Mesendoderm (in vitro differentiated cells): ENCODE measurements around the gene ARFGAP1.
"Not testable (repeated sequence)": the region's sequence is repeated elsewhere in the genome, so short reads cannot be mapped to it uniquely, and the experiment has no call there.

ENCODE experiments used
- DNase-seq: peaks from one replicate; pipeline ENCODE4 v3.0.0; 2013
- H2AK5ac ChIP-seq: 2 replicates; pipeline ENCODE4 v1.6.1; 2013; ENCODE audit warnings: low read length, inconsistent platforms
- H2BK120ac ChIP-seq: 2 replicates; pipeline ENCODE4 v1.6.1; 2013; ENCODE audit warnings: low read depth, mild to moderate bottlenecking, low read length, moderate library complexity, mixed read lengths
- H2BK15ac ChIP-seq: replicated peaks from 2 replicates; pipeline ENCODE4 v1.6.1; 2013; ENCODE audit warnings: low read depth, mild to moderate bottlenecking, moderate library complexity
- H2BK5ac ChIP-seq: 2 replicates; pipeline ENCODE4 v1.6.1; 2013; ENCODE audit warnings: low read length, inconsistent platforms
- H3K18ac ChIP-seq: 2 replicates; pipeline ENCODE4 v1.6.1; 2013; ENCODE audit warnings: mild to moderate bottlenecking, low read length, mixed read lengths
- H3K23ac ChIP-seq: one replicate; pipeline ENCODE4 v1.6.1; 2013; ENCODE audit warnings: low read length
- H3K27ac ChIP-seq: 2 replicates; pipeline ENCODE4 v1.5.1; 2013; ENCODE audit warnings: low read depth, mild to moderate bottlenecking, inconsistent platforms, low read length, moderate library complexity
- H3K27me3 ChIP-seq: 2 replicates; pipeline ENCODE4 v1.6.1; 2013; ENCODE audit warnings: low read length, control low read depth, mild to moderate bottlenecking, inconsistent platforms; ENCODE audit not compliant: insufficient read depth, poor library complexity
- H3K36me3 ChIP-seq: 2 replicates; pipeline ENCODE4 v1.6.1; 2013; ENCODE audit warnings: low read length, inconsistent platforms; ENCODE audit not compliant: control insufficient read depth, insufficient read depth
- H3K4ac ChIP-seq: one replicate; pipeline ENCODE4 v1.6.1; 2013; ENCODE audit warnings: low read depth, mild to moderate bottlenecking, low read length, moderate library complexity
- H3K4me1 ChIP-seq: 2 replicates; pipeline ENCODE4 v1.6.1; 2013; ENCODE audit warnings: low read depth, low read length, inconsistent platforms; ENCODE audit not compliant: control insufficient read depth
- H3K4me2 ChIP-seq: 2 replicates; pipeline ENCODE4 v1.6.1; 2013; ENCODE audit warnings: low read length
- H3K4me3 ChIP-seq: 2 replicates; pipeline ENCODE4 v1.5.1; 2013; ENCODE audit warnings: mild to moderate bottlenecking, low read length
- H3K56ac ChIP-seq: one replicate; pipeline ENCODE4 v1.6.1; 2013; ENCODE audit warnings: low read length
- H3K79me1 ChIP-seq: 2 replicates; pipeline ENCODE4 v1.6.1; 2013; ENCODE audit warnings: low read length, inconsistent platforms
- H3K79me2 ChIP-seq: 2 replicates; pipeline ENCODE4 v1.6.1; 2013; ENCODE audit warnings: mild to moderate bottlenecking, low read length; ENCODE audit not compliant: control insufficient read depth, insufficient read depth
- H3K9ac ChIP-seq: 2 replicates; pipeline ENCODE4 v1.6.1; 2013; ENCODE audit warnings: low read length, inconsistent platforms
- H4K5ac ChIP-seq: one replicate; pipeline ENCODE4 v1.6.1; 2013; ENCODE audit warnings: low read length
- H4K8ac ChIP-seq: one replicate; pipeline ENCODE4 v1.6.1; 2013; ENCODE audit warnings: low read depth, mild to moderate bottlenecking, control low read depth, low read length, moderate library complexity
- WGBS: extraction: QIAGEN DNeasy Blood & Tissue Kit; methylation state at CpG from one replicate; pipeline ENCODE4 v1.1.7; 2013; ENCODE audit warnings: low lambda C conversion rate, missing lambda C conversion rate; ENCODE audit not compliant: insufficient coverage; ENCODE audit errors: extremely low coverage; 5-methylcytosine and 5-hydroxymethylcytosine counted together

The ARFGAP1 gene

DNA sequence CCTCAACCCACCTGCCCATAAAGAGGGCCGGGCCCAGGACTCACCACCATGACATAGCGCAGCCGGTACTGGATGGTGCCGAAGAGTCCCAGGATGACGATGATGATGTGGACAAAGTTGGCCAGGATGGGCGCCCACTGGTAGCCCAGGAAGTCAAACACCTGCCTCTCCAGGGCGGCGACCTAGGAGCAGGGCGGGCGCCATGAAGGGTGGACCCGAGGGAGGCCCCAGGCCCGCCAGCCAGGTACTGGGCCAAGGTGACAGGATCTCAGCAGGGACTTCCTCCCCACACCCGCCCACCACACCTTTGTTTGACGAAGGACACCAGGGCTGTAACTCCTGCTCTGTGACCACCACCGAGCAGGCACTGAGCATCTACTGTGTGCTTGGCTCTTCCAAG, 22.7 kb upstream of the ARFGAP1 start:
- Histone ChIP-seq H3K56ac (no peak overlapping the region), H3K23ac (no peak overlapping the region), H4K8ac (no peak overlapping the region), H3K79me1 (no peaks in the 10 kb centered on the region), H3K9ac (no peak overlapping the region), H3K79me2 (no peaks in the 10 kb centered on the region), H2AK5ac (no peak overlapping the region), H2BK120ac (no peak overlapping the region), H2BK15ac (no peak overlapping the region), H3K4me2 (no peak overlapping the region), H3K18ac (no peak overlapping the region), H3K27ac (no peak overlapping the region), H3K27me3 (peaks cover 5% of the 10 kb centered on the region), H3K4me3 (no peak overlapping the region), H4K5ac (no peak overlapping the region), H3K36me3 (no peaks in the 10 kb centered on the region), H3K4me1 (no peaks in the 10 kb centered on the region), H3K4ac (no peak overlapping the region), H2BK5ac (no peak overlapping the region)
- WGBS = no CpG with 5 or more reads among the region's 15 CpGs
- DNase-seq = no peak

DNA sequence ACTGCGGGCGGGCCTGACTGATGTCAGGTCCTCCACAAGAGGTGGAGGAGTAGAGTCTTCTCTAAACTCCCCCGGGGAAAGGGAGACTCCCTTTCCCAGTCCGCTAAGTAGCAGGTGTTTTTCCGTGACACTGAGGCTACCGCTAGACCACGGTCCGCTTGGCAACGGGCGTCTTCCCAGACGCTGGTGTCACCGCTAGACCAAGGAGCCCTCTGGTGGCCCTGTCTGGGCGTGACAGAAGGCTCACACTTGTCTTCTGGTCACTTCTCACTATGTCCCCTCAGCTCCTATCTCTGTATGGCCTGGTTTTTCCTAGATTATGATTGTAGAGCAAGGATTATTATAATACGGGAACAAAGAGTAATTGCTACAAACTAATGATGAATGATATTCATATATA, 21.3 kb upstream of the ARFGAP1 start:
- not testable (repeated sequence) for H3K79me2 ChIP-seq, H4K5ac ChIP-seq, H3K27ac ChIP-seq, H4K8ac ChIP-seq, H3K56ac ChIP-seq, H2AK5ac ChIP-seq, DNase-seq, H3K18ac ChIP-seq, H3K79me1 ChIP-seq, H3K36me3 ChIP-seq, H3K23ac ChIP-seq, H3K4me2 ChIP-seq, H3K9ac ChIP-seq, H2BK120ac ChIP-seq, H3K4ac ChIP-seq, H3K27me3 ChIP-seq, H3K4me1 ChIP-seq, H3K4me3 ChIP-seq, H2BK15ac ChIP-seq, H2BK5ac ChIP-seq
- no CpG with 5 or more reads among the region's 14 CpGs for WGBS

DNA sequence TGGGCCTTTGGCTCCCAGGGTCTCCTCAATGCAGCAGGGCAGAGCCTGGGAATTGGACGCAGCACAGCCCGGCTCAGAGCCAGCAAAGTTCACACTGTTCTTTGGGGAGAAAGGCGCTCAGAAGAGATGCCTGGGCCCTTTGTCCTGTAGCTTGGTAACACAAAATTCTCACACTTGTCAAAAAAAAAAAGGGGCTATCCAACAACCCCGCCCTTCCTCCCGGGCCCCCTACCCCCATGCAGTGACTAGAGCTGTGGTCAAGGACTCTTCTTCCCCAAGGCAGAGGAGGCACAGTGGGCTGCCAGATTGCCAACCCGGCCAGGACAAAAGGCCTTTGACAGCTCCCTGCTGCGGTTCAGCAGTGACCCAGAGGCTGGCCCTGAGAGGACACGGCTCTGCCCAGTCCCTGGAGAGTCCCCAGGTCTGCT, 20.3 kb upstream of the ARFGAP1 start:
- no peak overlapping the region for H4K8ac ChIP-seq
- peaks cover 10% of the 10 kb centered on the region for H3K27me3 ChIP-seq
- no peak overlapping the region for H3K18ac ChIP-seq

DNA sequence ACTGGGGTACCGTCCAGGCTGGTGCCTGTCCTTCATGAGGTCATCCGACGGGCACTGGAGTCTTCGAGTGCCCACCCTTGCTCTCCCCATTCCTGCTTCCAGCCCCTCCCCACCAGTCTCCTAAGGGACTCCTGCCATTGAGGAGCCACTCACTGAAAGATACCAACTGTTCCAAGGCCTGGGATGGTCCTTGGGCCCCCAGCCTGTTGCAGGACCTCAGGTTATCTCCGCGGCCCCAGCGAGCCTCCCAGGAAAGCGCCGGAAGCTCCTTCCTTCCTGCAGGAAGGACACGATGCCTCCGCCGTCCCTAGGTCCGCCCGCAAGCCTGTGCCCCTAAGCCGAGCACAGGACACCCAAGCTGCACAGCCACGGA, 19.6 kb upstream of the ARFGAP1 start:
- H2BK120ac ChIP-seq = no peak overlapping the region
- H3K56ac ChIP-seq = no peak overlapping the region
- H4K8ac ChIP-seq = no peak overlapping the region
- no peak overlapping the region for H2BK15ac ChIP-seq
- H3K36me3 ChIP-seq = no peaks in the 10 kb centered on the region
- H3K79me1 ChIP-seq = no peaks in the 10 kb centered on the region
- no peak overlapping the region for H2BK5ac ChIP-seq
- no peak overlapping the region for H2AK5ac ChIP-seq
- H3K4me1 ChIP-seq = no peaks in the 10 kb centered on the region
- no peaks in the 10 kb centered on the region for H3K79me2 ChIP-seq
- no CpG with 5 or more reads among the region's 16 CpGs for WGBS
- peak overlapping the region; percentile 26 for H3K9ac ChIP-seq
- H3K18ac ChIP-seq = no peak overlapping the region
- peak overlapping the region; percentile 35 for H3K4me2 ChIP-seq
- no peak overlapping the region for H3K23ac ChIP-seq
- H3K4me3 ChIP-seq = no peak overlapping the region
- H3K27me3 ChIP-seq = peaks cover 10% of the 10 kb centered on the region
- DNase-seq = no peak
- H3K4ac ChIP-seq = no peak overlapping the region
- H3K27ac ChIP-seq = no peak overlapping the region
- no peak overlapping the region for H4K5ac ChIP-seq

More for the DNA sequence above, 20.3 kb upstream of the ARFGAP1 start:
- Histone ChIP-seq H3K79me1 (no peaks in the 10 kb centered on the region), H3K79me2 (no peaks in the 10 kb centered on the region), H2BK15ac (no peak overlapping the region), H2BK5ac (no peak overlapping the region), H4K5ac (no peak overlapping the region), H3K9ac (no peak overlapping the region), H3K4me1 (no peaks in the 10 kb centered on the region), H3K36me3 (no peaks in the 10 kb centered on the region), H3K4me3 (no peak overlapping the region), H3K56ac (no peak overlapping the region), H2BK120ac (no peak overlapping the region), H3K27ac (no peak overlapping the region), H3K4me2 (no peak overlapping the region), H3K23ac (no peak overlapping the region), H3K4ac (no peak overlapping the region), H2AK5ac (no peak overlapping the region)
- WGBS = no CpG with 5 or more reads among the region's 8 CpGs
- no peak for DNase-seq

DNA sequence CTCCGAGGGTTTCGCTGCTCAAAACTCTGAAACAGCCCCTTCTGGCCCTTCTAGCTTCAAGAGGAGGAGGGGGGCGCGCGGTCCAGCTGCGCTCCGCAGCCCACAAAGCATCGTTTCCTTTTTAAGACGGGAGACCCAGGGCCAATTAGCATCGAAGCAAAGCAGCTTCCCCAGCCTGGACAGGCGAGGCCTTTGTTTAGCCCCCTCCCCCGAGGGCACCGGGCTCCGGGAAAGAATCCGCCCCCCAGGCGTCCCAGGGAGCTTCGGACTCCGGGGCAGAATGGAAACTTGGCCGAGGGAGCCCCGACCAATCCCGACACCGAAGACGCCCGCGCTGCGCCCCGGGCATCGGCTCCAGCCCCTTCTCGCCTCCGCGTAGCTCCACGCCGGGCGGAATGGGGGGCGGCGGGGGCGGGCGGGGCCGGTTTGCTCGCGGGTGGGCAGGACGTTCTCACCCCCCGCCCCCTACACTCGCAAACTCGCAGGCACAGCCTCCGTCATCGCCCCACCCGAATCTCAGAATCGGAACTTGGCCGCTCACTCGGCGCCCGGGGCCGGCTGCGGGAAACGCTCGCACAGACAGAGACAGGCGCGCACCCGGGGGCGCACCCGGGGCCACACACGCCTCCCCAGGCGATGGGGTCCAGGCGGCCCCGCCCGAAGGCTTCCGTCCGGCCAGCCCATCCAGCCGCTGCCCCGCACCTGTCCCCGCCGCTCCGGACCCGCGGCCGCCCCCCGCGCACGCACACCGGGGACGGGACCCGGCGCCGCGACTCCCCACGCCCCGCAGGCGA, 19.0 kb upstream of the ARFGAP1 start:
- Histone ChIP-seq H3K18ac (no peak overlapping the region), H3K9ac (peak overlapping the region; percentile 26), H4K8ac (no peak overlapping the region), H3K4ac (no peak overlapping the region), H3K4me1 (no peaks in the 10 kb centered on the region), H2BK5ac (no peak overlapping the region), H2BK120ac (no peak overlapping the region), H3K4me3 (no peak overlapping the region), H3K27me3 (peaks cover 10% of the 10 kb centered on the region), H3K27ac (no peak overlapping the region), H3K56ac (peak overlapping the region; percentile 42), H2BK15ac (no peak overlapping the region), H3K4me2 (peak overlapping the region; percentile 35), H3K79me2 (no peaks in the 10 kb centered on the region), H3K23ac (no peak overlapping the region), H2AK5ac (no peak overlapping the region), H3K36me3 (no peaks in the 10 kb centered on the region), H4K5ac (no peak overlapping the region), H3K79me1 (no peaks in the 10 kb centered on the region)
- peak; percentile 72 for DNase-seq
- no CpG with 5 or more reads among the region's 89 CpGs for WGBS

DNA sequence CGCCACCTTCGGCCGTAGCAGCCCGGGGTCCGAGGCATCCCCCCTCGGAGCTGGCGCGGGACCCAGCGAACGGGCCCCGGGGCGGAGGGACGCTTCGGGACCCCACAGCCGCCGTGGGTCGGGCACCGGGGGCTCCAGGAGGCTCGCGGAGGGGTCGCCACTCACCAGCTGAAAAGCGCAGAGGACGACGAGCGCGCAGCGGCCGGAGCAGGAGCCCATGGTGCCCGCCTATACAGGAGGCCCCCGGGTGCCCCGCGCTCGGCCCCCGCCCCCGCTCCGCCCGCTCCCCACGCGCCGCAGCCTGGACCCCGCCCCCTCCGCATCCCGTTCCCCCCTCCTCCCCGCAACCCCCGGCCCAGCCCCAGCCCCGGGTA, 18.4 kb upstream of the ARFGAP1 start, which contains the start of gene NKAIN4:
Gene NKAIN4, minus strand, starts transcription at position 232 of the 374 bp plus-strand sequence. Its CDS starts 13 bp downstream, at position 219.
- Histone ChIP-seq H3K4me3 (no peak within 1 kb of the TSS), H2BK5ac (no peak within 1 kb of the TSS), H2AK5ac (no peak within 1 kb of the TSS), H2BK15ac (no peak within 1 kb of the TSS), H3K79me1 (no peaks in the 10 kb centered on the region), H3K56ac (peak within 1 kb of the TSS; percentile 42), H4K8ac (no peak within 1 kb of the TSS), H2BK120ac (no peak within 1 kb of the TSS), H3K4ac (no peak within 1 kb of the TSS), H3K4me1 (no peaks in the 10 kb centered on the region), H3K27me3 (peaks cover 10% of the 10 kb centered on the region), H3K23ac (no peak within 1 kb of the TSS), H3K9ac (peak within 1 kb of the TSS; percentile 26), H3K79me2 (no peaks in the 10 kb centered on the region), H3K18ac (no peak within 1 kb of the TSS), H3K4me2 (peak within 1 kb of the TSS; percentile 35), H3K36me3 (no peaks in the 10 kb centered on the region), H4K5ac (no peak within 1 kb of the TSS), H3K27ac (no peak within 1 kb of the TSS)
- WGBS = no CpG with 5 or more reads among the region's 46 CpGs
- no peak for DNase-seq
